HepG2 (cell line): ENCODE data around the gene PMAIP1. TPM values are rescaled to one million over a fixed set of nuclear protein-coding genes. Genes with fewer than 3 reads are reported as not detected.

ENCODE experiments used
- ATAC-seq: fragments of 200-7000 bp; cut with Tn5 transposase; 3 replicates; pipeline ENCODE4 v1.9.1; 2020; ENCODE audit warnings: mild to moderate bottlenecking, moderate library complexity
- BruUV-seq: library from RNA; stranded (reverse); fragments of 400-500 nt; replicated peaks from 2 replicates; lab custom pipeline; 2021; lab: Mats Ljungman, UMichigan
- CTCF ChIA-PET: fragments of 300-600 bp; formaldehyde crosslinking; extraction: SDS; loops from one replicate; lab custom pipeline; 2021; ENCODE audit warnings: low total read pairs, inconsistent platforms, low intra/inter-chr PET ratio; lab: Yijun Ruan, JAX
- POLR2A ChIA-PET: fragments of 350-600 bp; sonication (Branson Sonifier 250); formaldehyde crosslinking; loops from one replicate; lab custom pipeline; 2020; ENCODE audit warnings: antibody characterized with exemption, inconsistent platforms; lab: Yijun Ruan, JAX
- DNase-seq: peaks from one replicate; pipeline ENCODE4 v3.0.0-alpha.2; 2015; ENCODE audit warnings: low spot score
- FAIRE-seq: peaks from 3 replicates; lab custom pipeline; 2011; peaks lifted over from hg19 to GRCh38; lab: Jason Lieb, UNC
- H2AFZ ChIP-seq: one replicate; pipeline ENCODE4 v1.6.1; 2011; ENCODE audit warnings: low read length, inconsistent platforms
- H3K27ac ChIP-seq: fragments of 300-600 bp; 3 replicates; pipeline ENCODE4 v1.8.0; 2011; ENCODE audit warnings: mixed run types, mild to moderate bottlenecking, mixed read lengths, low read length, inconsistent platforms; ENCODE audit not compliant: insufficient read depth; ENCODE audit errors: extremely low read length
- H3K27me3 ChIP-seq, 2 experiments: fragments of 200-600 bp in 1 of 2; 2 replicates in 1 of 2; 3 replicates in 1 of 2; pipeline versions ENCODE4 v1.6.0 to v1.8.0; 2011; ENCODE audit warnings: low read length in 2 of 2, mild to moderate bottlenecking in 2 of 2, moderate library complexity in 2 of 2, inconsistent platforms in 1 of 2; ENCODE audit not compliant: insufficient read depth in 2 of 2, control insufficient read depth in 1 of 2
- H3K36me3 ChIP-seq, 2 experiments: fragments of 200-600 bp in 1 of 2; replicated peaks in 1 of 2; 2 replicates in 1 of 2; 3 replicates in 1 of 2; pipeline versions ENCODE4 v1.5.1 to v1.8.0; 2011; ENCODE audit warnings: low read length in 2 of 2, inconsistent platforms in 1 of 2; ENCODE audit not compliant: insufficient read depth in 2 of 2, control insufficient read depth in 1 of 2
- H3K4me1 ChIP-seq: 2 replicates; pipeline ENCODE4 v1.5.1; 2012; ENCODE audit warnings: low read length, inconsistent platforms; ENCODE audit not compliant: insufficient read depth
- H3K4me2 ChIP-seq: 2 replicates; pipeline ENCODE4 v1.6.0; 2011; ENCODE audit warnings: low read depth, low read length, inconsistent platforms
- H3K4me3 ChIP-seq, 3 experiments: fragments of 200-600 bp in 1 of 3; sonication (generic), shearing (Covaris generic) in 1 of 3; replicated peaks in 1 of 3; 2 replicates each; pipeline ENCODE4 v1.5.1; 2011 to 2016; ENCODE audit warnings: low read length in 3 of 3, inconsistent platforms in 2 of 3, low read depth in 2 of 3, mild to moderate bottlenecking in 2 of 3, control low read depth in 1 of 3, mixed read lengths in 1 of 3; ENCODE audit not compliant: insufficient read depth in 1 of 3
- H3K79me2 ChIP-seq: one replicate; pipeline ENCODE4 v1.6.1; 2011; ENCODE audit warnings: low read length, inconsistent platforms; ENCODE audit not compliant: insufficient read depth
- H3K9ac ChIP-seq: 2 replicates; pipeline ENCODE4 v1.6.0; 2011; ENCODE audit warnings: mild to moderate bottlenecking, low read depth, low read length, inconsistent platforms; ENCODE audit not compliant: insufficient read depth
- H3K9me3 ChIP-seq: 2 replicates; pipeline ENCODE4 v1.5.1; 2012; ENCODE audit warnings: mild to moderate bottlenecking, low read length
- H4K20me1 ChIP-seq: 2 replicates; pipeline ENCODE4 v1.6.0; 2011; ENCODE audit warnings: inconsistent platforms, mild to moderate bottlenecking, low read length, moderate library complexity; ENCODE audit not compliant: insufficient read depth
- BRCA1 ChIP-seq: sonication (generic); formaldehyde crosslinking; IDR thresholded peaks from 2 replicates; pipeline ENCODE4 v1.4.0; 2020; ENCODE audit warnings: missing genetic modification reagents
- DNMT3B ChIP-seq: conservative IDR thresholded peaks from 2 replicates; pipeline ENCODE4 v1.6.1; 2016; ENCODE audit warnings: missing biosample characterization, control low read depth
- FOXM1 ChIP-seq: sonication (generic); formaldehyde crosslinking; IDR thresholded peaks from 2 replicates; pipeline ENCODE4 v1.5.0; 2020; ENCODE audit warnings: missing genetic modification reagents
- KAT8 ChIP-seq: IDR thresholded peaks from 2 replicates; pipeline ENCODE4 v1.6.1; 2016; ENCODE audit warnings: missing genetic modification reagents, missing compliant biosample characterization
- KLF16 ChIP-seq, 2 experiments: sonication (generic) in 1 of 2; formaldehyde crosslinking in 1 of 2; IDR thresholded peaks; 2 replicates each; pipeline versions ENCODE4 v1.6.1 to v1.8.0; 2016 to 2023; ENCODE audit warnings: missing genetic modification reagents in 2 of 2, missing compliant biosample characterization in 1 of 2
- ZNF800 ChIP-seq: sonication (generic); formaldehyde crosslinking; IDR thresholded peaks from 2 replicates; pipeline ENCODE4 v1.4.0; 2020; ENCODE audit warnings: missing genetic modification reagents
- WGBS: methylation state at CpG from one replicate; pipeline ENCODE4 v1.1.6; 2017; ENCODE audit warnings: low lambda C conversion rate; 5-methylcytosine and 5-hydroxymethylcytosine counted together
- in situ Hi-C: cut with HindIII; loops from 2 replicates; pipeline ENCODE4 v1.10.0; 2017; ENCODE audit warnings: low pct_unique_long_range_greater_than_20kb; ENCODE audit not compliant: extremely low pct_ligation_motif_present
- intact Hi-C: fragments of 100-400 bp; cut with micrococcal nuclease; formaldehyde crosslinking; loops from one replicate; pipeline ENCODE4 v1.10.0; 2022; ENCODE audit not compliant: unreplicated experiment
- polyA plus RNA-seq, 8 experiments: library from polyadenylated mRNA; depleted of rRNA in 3 of 8; stranded (reverse) in 7 of 8; unstranded in 1 of 8; fragments of >200 nt; fragmentation: Illumina TruSeq in 4 of 8; extraction: Trizol in 4 of 8; gene quantifications; 2 replicates each; pipeline versions ENCODE4 v1.2.1 to v1.2.3, GENCODE V29; 2011 to 2016; ENCODE audit warnings: low read depth in 4 of 8, missing spikeins in 1 of 8, mixed read lengths in 1 of 8; ENCODE audit not compliant: insufficient read depth in 1 of 8
- total RNA-seq, 5 experiments: library from RNA; depleted of rRNA; stranded (reverse); fragments of >200 nt; fragmentation: Illumina TruSeq; extraction: Trizol; gene quantifications; 2 replicates each; pipeline ENCODE4 v1.2.3, GENCODE V29; 2016; ENCODE audit warnings: low read depth in 1 of 5
- TF ChIP-seq, protein P1 (sequence below): sonication (generic); formaldehyde crosslinking; IDR thresholded peaks from 2 replicates; pipeline ENCODE4 v1.4.0; 2020; ENCODE audit warnings: mild to moderate bottlenecking, missing genetic modification reagents
- TF ChIP-seq, protein P2 (sequence below): sonication (generic); formaldehyde crosslinking; IDR thresholded peaks from 2 replicates; pipeline ENCODE4 v1.4.0; 2020; ENCODE audit warnings: mild to moderate bottlenecking, low read depth, missing genetic modification reagents

The PMAIP1 gene
- total and polyA plus RNA-seq, 2 of the 13 experiments (the other 11 are each of a cell fraction or from before 2014, with no cell fraction given) = 1.5 to 1.7 TPM

- no peak for TF ChIP-seq KLF16 (CRISPR knock-in tag; IDR thresholded peaks at IDR 0.05)
Measured at GRCh38 chr18:59923539-59924196, 23.9 kb downstream of the PMAIP1 start (continued).

DNA sequence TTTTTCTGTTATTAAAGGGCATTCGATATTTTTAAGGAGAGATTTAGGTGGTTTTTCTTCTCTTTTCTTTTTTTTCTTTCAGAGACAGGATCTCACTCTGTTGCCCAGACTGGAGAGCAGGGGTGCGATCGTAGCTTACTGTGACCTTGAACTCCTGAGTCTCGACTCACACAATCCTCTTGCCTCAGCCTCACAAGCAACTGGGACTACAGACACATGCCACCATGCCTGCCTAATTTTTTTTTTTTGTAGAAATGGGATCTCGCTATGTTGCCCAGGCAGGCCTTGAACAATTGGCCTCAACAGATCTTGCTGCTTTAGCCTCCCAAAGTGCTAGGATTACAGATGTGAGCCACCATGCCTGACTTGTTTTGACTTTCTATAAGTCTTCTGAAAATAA is 26.3 kb downstream of the PMAIP1 start:
- CTCF ChIA-PET = no interaction called here
- no peak for DNase-seq
- H2AFZ ChIP-seq = no peak overlapping the region
- H3K4me2 ChIP-seq = no peak overlapping the region
- no peak for ATAC-seq
- no peak for TF ChIP-seq KAT8 (CRISPR knock-in tag)
- TF ChIP-seq, protein P1, sequence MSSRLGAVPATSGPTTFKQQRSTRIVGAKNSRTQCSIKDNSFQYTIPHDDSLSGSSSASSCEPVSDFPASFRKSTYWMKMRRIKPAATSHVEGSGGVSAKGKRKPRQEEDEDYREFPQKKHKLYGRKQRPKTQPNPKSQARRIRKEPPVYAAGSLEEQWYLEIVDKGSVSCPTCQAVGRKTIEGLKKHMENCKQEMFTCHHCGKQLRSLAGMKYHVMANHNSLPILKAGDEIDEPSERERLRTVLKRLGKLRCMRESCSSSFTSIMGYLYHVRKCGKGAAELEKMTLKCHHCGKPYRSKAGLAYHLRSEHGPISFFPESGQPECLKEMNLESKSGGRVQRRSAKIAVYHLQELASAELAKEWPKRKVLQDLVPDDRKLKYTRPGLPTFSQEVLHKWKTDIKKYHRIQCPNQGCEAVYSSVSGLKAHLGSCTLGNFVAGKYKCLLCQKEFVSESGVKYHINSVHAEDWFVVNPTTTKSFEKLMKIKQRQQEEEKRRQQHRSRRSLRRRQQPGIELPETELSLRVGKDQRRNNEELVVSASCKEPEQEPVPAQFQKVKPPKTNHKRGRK = no peak
- TF ChIP-seq BRCA1 (CRISPR knock-in tag) = no peak
- no peak for TF ChIP-seq FOXM1 (CRISPR knock-in tag)
- TF ChIP-seq, protein P2, sequence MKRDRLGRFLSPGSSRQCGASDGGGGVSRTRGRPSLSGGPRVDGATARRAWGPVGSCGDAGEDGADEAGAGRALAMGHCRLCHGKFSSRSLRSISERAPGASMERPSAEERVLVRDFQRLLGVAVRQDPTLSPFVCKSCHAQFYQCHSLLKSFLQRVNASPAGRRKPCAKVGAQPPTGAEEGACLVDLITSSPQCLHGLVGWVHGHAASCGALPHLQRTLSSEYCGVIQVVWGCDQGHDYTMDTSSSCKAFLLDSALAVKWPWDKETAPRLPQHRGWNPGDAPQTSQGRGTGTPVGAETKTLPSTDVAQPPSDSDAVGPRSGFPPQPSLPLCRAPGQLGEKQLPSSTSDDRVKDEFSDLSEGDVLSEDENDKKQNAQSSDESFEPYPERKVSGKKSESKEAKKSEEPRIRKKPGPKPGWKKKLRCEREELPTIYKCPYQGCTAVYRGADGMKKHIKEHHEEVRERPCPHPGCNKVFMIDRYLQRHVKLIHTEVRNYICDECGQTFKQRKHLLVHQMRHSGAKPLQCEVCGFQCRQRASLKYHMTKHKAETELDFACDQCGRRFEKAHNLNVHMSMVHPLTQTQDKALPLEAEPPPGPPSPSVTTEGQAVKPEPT (CRISPR knock-in tag) = no peak
- TF ChIP-seq ZNF800 (CRISPR knock-in tag) = no peak
- no peak for TF ChIP-seq DNMT3B (CRISPR knock-in tag)
- no peaks in the 10 kb centered on the region for H3K4me1 ChIP-seq
- H3K27me3 ChIP-seq = peaks cover 2 to 3% of the 10 kb centered on the region in 2 experiments; a peak in 2 of 5 replicates
- no TSS peak for BruUV-seq
- H4K20me1 ChIP-seq = no peaks in the 10 kb centered on the region
- no peak overlapping the region for H3K9ac ChIP-seq
- POLR2A ChIA-PET = no interaction called here
- no peak overlapping the region for H3K4me3 ChIP-seq
- H3K36me3 ChIP-seq = no peaks in the 10 kb centered on the region
- intact Hi-C loops = no loop called here
- 41% methylated on average over 5 of the region's 5 CpGs for WGBS
- no peak for FAIRE-seq
- H3K79me2 ChIP-seq = no peaks in the 10 kb centered on the region
- no peak overlapping the region for H3K27ac ChIP-seq
- H3K9me3 ChIP-seq = no peaks in the 10 kb centered on the region
- in situ Hi-C loops = no loop called here
